GM21723 (cell line): ENCODE measurements around the gene MC2R.
"Not testable (repeated sequence)": the region's sequence is repeated elsewhere in the genome, so short reads cannot be mapped to it uniquely, and the experiment has no call there.

Source experiments
- ATAC-seq: cut with Tn5 transposase; IDR thresholded peaks from one replicate; pipeline ENCODE4 v1.9.1; 2021; ENCODE audit warnings: mild to moderate bottlenecking, moderate library complexity; ENCODE audit not compliant: unreplicated experiment

The MC2R gene

DNA sequence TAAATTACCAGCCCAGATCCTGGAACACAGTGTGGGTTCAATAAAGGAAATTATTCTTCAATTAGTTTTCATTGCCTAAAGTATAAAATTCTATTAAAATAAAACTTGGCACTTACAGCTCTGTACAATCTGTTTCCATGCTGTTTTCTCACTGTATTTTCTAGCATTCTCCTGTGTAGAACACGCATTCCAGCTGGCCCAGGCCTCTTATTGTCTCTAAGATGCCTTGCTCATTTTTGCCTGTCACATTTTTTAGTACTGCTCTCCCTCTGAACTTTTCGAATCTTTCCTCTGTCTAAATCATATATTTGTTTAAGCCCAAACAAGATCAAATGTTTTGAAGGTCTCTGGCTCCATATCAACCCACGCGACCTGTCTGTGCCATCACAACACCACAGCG lies 20.8 kb downstream of the MC2R start:
- no peak for ATAC-seq

DNA sequence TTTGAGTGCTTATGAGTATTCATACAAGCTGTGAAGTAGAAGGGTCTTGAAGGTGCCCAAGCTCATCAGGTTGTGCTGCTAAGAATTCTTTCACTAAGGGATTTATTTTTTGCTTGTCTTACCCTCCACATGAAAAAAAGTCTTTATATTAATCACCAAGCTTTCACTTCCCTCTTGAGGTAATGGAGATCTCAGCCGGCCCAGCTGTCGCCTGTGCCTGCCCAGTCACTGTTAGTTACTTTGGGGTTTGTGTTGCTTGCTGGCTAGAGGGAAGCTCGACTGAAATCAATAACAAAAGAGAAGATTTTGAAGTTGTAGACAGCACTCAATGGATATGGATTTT lies 21.9 kb downstream of the MC2R start:
- peak; percentile 98 for ATAC-seq

DNA sequence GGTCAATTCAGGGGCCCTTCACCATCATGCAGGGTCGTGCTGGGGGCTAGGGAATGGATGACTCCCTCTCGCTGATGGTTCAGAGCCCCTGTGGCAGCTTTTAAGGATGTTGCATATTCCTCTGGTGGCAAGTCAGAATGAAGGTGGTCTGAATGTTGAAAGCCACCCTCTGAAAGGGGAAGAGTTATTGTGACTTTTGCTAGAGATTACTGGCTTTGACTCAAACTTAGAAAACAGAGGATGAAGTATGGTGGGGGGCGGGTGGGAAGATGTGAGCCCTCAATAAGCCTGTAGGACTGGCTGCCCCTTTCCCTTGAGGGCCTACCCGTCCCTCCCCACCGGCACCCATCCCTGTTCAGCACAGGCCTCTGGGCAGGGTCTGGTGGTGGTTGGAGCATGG lies 23.2 kb downstream of the MC2R start:
- no peak for ATAC-seq

DNA sequence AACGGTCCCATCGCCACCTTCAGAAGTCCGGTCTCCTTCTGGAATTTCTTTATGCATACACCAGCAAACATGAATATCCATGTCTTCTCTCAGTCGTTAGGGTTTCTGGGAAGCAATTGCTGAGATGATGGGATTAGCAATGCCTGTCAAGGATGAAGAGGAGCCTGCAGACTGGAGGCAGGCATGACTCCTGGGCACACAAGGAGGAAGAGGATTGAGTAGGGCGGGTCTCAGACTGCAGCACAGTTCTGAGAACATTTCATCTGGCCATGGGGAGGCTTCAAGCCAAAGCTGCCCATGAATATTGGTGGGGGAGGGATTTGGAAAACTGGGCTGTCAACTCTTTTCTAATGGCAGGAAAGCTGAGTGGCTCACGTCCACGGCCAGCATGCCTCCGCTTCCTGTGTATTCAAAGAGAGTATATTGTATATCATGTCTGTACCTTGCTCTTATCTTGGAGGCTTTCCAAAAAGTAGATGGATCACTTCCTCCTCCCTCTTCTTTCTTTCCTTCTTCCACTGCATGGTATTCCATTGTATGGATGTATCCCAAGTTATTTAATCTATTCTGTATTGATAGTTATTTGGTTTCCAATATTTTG lies 24.5 kb downstream of the MC2R start:
- no peak for ATAC-seq

DNA sequence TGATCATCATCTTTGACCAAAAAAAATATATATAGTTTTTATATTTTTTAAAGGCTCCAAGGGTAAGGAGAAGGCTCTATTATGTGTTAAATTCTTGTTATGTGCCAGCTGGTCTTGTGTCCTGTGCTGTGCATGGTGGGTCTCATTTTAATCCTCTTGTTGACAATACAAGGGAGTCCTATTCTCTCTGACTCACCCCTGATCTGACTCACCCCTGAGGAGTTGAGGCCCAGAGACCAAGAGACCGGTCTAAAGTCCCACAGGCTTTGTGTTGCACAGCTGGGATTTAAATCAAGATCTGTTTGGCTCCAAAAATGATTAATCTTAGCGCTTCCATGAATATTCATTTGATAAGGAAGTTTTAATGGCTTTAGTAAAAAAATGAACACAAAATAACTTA lies 25.7 kb downstream of the MC2R start:
- ATAC-seq, result no peak

DNA sequence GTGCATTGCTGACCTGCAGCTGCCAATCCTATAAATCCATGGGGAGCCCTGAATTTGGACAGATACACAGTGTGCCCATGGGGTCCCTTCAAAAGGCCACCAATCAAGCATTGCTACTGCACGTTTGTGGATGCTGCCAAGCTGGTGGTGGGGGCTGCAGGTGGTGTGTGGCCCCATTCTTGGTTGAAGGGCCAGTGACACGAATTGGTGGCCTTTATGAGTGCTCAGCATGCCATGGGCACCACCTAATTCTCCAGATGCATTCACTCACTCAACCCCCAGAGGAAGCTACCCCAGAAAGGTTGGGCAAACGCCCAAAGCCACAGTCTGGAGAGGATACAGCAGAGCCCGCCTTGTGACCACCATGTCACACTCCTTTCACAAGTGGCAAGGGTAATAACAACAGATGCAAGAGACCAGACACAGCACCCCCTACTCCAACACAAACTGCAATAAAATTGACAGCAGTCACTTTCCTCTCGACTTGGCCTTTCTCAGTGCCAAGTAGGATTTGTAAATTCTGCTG lies 27.1 kb downstream of the MC2R start:
- ATAC-seq, result no peak

DNA sequence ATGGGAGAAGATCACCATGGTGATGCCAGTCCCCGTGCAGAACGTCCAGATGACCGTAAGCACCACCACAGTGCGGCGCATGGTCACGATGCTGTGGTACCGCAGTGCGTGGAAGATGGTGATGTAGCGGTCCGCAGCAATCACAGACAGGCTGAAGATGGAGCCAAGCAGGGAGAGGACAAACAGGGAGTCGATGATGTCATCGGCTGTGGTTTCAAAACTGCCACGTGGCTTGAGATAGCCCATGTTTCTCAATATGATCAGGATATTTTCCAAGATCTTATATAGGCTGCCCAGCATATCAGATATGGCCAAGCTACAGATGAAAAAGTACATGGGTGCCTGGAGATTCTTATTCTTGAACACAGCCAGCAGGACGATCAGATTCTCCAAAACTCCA lies 30.3 kb downstream of the MC2R start:
- no peak for ATAC-seq

DNA sequence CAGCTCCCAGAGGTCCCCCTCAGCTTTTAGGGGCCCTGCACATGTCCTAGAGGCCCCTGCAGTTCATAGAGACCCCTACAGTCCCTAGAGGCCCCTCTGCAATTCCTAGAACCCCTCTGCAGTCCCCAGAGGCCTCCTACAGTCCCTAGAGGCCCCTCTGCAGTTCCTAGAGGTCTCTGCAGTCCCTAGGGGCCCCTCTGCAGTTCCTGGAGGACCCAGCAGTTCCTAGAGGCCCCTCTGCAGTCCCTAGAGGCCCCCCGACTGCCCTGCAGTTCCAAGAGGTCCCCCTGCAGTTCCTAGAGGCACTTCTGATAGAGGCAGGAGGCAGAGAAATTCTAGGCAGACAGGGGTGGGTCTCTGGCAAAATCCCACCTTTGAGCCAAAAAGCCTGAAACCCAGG lies 35.4 kb downstream of the MC2R start:
- ATAC-seq, result no peak

DNA sequence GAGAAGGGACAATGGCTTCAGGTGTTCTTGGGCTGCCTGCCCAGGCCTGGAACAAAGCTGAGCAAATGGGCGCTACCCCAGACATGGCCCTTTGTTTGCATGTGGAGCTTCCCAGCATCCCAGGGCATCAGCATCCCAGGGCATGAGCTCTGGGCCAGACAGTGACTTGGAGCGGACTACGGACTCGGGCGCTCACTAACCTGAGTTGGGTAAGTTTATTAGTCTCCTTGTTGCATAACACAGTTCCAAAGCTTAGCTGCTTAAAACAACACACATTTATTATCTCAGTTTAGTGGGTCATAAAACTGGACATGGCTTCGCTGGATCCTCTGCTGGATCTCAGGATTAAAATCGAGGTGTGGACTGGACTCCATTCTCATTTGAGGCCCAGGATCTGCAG lies 35.8 kb downstream of the MC2R start:
- ATAC-seq, result no peak

DNA sequence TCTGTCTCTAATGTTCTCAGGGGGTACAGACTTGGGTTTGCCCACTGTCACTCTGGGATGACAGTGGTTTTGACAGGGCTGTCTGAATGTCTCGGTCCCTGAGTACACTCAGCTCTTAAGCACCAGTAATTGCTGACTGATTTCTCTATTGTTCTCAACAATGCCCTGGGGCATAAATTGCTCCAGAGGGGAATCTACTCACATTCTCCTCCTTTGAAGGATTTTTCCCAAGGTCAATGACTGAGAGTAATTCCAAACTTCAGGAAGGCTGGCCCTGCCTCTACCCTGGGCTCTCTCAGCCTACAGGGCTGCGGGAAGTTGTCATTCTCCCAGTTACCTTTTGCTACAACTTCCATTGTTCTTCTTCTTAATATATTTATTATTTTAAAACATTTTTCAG lies 36.5 kb downstream of the MC2R start:
- ATAC-seq, result no peak

DNA sequence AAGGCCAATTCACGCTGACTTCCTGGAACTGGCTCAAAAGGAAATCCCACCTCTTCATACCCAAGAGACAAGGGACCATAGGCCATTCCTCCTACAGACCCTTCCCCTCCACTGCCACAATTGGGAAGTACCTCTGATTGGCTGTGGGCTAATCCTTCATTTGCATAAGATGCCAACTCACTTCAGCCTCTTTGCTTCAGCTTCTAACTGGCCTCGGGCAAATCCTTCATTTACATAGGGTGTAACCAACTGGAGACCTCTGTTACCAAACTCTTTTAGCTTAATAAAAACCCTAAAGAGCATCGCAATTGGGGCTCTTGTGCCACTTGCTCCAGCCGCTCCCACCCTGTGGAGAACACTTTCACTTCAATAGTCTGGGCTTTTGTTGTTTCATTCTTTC lies 38.2 kb downstream of the MC2R start:
- ATAC-seq, result no peak

DNA sequence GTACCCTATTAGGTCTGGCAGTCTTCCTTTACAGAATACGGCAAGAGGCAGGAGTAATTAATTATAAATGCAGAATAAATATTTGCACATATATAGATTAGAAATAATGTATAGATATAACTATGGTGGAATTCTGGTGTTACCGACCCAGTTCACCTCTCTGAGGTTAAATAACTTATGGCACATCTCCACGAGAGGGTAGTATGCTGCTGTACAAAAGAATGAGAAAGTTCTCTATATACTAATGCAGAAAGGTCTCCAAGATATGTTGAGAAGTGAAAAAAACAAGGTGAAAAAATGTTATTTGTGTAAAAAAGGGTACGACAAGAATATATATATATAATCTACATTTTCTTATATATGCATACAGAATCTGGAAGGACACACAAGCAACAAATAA lies 40.8 kb downstream of the MC2R start:
- ATAC-seq, result no peak

DNA sequence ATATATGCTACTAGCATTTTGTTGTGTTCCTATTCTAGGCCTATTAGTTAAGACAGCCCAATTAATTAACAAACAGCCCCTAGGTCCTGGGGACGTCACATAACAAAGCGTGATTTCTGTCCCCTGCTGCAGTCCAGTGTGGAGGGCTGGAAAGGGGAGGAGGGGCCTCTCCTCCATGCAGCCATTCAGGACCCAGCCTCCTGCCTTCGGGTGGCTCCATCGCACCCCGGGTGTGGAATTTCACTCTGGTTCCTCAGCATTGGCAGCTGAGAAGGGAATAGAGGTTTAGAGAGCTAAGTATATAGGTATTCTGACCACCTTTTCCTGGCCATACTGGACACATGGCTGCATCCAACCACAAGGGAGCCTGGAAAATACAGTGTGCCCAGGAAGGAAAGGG lies 42.4 kb downstream of the MC2R start:
- ATAC-seq, result no peak

DNA sequence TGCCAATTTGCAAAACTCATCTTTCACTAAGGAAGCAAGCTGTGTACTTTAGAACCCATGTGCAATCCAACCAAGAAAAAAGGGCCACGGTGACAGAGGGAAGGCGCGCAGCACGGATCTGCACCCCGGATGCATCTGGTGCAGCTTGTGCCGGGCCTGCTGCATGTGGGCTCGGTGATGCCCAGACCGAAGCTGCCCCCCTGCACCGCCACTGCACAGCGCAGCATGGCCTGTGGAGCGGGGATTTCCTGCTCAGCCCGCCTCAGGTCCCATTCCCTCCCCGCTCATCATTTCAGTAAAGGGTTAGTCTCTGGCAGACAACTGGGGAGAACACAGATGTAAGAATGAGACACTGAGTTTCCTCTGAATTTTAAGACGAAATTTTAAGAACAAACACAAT lies 43.0 kb downstream of the MC2R start:
- no peak for ATAC-seq

DNA sequence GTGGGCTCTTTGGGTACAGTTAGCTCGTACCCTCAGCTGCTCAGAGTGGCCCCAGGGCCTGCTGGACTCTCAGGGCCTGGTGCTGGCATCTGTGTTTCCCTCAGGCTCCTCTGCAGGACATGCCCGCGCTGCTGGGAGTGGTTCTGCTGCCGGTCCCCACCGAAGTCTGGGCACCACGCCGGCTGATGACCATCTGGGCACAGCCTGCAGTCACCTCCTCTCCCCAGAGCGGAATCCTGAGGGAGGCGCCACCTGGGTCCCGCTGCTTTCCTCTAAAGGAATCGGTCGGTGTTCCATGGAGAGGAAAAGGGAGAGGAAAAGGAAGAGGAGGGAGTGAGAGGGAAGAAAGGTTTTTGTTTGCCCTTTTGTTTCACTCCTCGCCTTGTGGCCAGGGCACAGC lies 43.6 kb downstream of the MC2R start:
- no peak for ATAC-seq

DNA sequence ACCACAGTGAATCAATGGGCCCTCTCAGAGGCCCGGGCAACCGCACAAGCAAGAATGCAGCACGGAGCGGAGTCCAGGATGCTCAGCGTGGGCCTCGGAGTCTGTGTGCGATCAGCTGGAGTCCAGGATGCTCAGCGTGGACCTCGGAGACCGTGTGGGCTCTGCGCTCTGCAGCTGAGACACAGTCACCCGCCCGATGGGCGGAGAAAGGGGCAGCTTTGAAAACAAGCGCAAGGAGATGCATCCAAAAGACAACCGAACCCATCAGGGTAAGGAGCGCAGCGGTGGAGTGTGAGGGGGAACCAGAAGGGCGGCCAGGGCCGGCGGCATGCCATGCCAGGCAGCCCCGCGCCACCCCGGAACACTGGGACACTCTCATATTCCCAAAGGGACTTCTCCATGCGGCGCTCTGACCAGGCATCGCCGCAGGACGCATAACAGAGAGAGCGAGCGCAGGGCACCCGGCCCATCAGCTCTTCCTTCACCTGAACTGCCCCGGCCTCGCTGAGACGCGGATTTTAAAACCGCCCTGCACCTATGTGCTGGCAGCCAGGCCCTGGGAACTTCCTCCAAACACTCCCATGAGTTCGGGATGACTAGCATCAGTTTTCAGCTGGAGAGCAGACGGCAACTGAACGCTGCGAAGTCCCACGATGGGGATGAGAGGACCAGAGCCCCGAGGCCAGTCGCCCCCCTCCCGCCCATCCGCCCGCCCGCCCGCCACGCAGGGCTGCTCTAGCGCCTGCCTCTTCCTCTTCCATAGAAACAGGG lies 46.6 kb downstream of the MC2R start:
- no peak for ATAC-seq

DNA sequence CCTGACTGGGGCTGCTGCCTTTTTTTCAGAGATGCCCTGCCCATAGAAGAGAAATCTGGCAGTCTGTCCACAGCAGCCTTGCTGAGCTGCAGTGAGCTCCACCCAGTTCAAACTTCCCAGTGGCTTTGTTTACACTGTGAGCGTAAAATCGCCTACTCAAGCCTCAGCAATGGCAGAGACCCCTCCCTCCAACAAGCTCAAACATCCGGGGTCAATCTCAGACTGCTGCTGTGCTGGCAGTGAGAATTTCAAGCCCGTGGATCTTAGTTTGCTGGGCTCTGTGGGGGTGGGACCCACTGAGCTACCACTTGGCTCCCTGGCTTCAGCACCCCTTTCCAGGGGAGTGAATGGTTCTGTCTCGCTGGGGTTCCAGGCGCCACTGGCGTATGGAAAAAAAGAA lies 52.4 kb downstream of the MC2R start:
- not testable (repeated sequence) for ATAC-seq

DNA sequence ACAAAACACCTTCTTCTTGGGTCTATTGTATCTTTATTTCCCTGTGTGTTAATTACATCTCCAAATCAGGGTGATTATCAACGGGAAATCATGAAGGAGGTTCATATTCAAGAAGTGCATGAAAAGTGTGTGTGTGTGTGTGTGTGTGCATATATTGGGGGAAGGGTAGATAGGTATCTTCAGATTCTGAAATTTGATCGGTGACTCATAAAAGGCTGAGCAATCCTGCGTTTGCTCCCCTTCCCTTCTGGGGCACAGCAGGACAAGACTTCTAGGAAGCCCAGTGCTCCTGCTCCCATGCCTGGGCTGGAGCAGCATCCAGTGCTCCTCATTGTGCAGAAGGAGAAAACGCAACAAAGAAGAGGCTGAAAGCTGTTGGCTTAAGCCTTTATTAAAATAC lies 65.5 kb downstream of the MC2R start:
- no peak for ATAC-seq

DNA sequence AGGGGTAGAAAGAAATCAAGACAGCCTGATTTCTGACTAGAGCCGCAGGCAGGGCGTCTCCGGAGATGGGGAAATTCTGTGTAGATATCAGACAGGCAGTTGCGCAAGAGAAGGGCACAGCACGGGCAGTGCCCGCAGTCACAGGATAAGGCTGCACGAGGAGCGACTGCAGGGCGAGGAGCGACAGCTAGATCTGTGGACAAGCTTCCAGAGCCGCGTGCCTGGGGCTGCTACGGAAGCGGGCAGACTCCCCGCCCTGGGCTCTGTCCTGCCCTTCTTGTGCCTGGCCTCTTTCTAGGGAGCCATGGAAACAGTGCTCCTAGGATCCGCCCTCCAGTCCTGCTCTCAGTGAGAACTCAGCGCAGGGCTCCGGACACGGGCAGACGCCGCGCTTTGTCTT lies 78.8 kb downstream of the MC2R start:
- ATAC-seq, result no peak

DNA sequence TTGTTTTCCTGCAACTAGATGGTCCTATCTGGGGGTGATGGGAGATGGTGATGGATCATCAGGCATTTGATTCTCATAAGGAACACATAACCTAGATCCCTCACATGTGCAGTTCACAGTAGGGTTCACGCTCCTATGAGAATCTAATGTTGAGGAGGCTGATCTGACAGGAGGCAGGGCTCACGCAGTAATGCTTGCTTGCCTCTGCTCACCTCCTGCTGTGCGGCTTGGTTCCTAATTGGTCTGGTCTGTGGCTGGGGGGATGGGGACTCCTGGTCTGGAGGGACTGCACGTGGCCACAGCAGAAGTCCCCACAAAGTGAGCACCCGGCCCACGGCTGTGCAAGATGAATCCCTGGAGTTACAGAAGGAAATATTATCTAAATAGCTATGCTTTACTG lies 80.1 kb downstream of the MC2R start:
- no peak for ATAC-seq

DNA sequence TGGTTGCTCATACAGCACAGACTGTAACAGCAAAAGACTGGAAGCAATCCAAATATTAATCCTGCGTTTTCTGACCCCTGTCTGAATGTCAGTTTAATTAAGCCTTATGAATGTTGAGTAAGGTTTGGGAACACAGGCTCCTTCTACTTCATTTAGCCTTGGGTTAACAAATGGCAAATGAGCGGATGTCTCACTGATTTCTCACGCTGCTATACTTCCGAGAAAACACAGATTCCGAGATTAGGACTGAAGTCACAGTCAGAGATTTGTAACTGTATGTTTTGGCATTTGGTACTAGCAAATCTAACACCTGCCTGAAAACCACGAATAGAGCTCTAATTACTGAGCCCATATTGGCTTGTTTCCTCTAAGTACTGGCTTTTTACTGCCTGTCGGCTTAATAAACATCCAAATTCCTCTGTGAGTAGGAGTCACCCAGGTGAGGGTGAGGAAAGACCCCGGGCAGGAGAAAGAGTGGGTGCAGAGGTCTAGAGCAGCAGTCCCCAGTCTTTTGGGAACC lies 80.8 kb downstream of the MC2R start:
- no peak for ATAC-seq
